HEK293T (cell line): ENCODE data around the gene SLC8A3.

Source experiments
- ARNT ChIP-seq: fragments of 450-650 bp; IDR thresholded peaks from 2 replicates; pipeline ENCODE4 v1.6.1; 2017; ENCODE audit warnings: mild to moderate bottlenecking
- ELF4 ChIP-seq: fragments of 450-650 bp; IDR thresholded peaks from 2 replicates; pipeline ENCODE4 v1.6.1; 2017; ENCODE audit warnings: antibody characterized with exemption
- FOXA1 ChIP-seq: fragments of 450-650 bp; IDR thresholded peaks from 2 replicates; pipeline ENCODE4 v1.6.1; 2016; ENCODE audit warnings: mild to moderate bottlenecking
- FOXK2 ChIP-seq: fragments of 450-650 bp; IDR thresholded peaks from 2 replicates; pipeline ENCODE4 v1.6.1; 2016; ENCODE audit warnings: mild to moderate bottlenecking
- FOXM1 ChIP-seq: fragments of 450-650 bp; IDR thresholded peaks from 2 replicates; pipeline ENCODE4 v1.6.1; 2017; ENCODE audit warnings: mild to moderate bottlenecking, borderline replicate concordance
- HDGF ChIP-seq: fragments of 450-650 bp; IDR thresholded peaks from 2 replicates; pipeline ENCODE4 v1.6.1; 2017; ENCODE audit warnings: antibody characterized with exemption, borderline replicate concordance
- LEF1 ChIP-seq: fragments of 450-650 bp; IDR thresholded peaks from 2 replicates; pipeline ENCODE4 v1.6.1; 2017; ENCODE audit warnings: mild to moderate bottlenecking, borderline replicate concordance
- PKNOX1 ChIP-seq: fragments of 450-650 bp; IDR thresholded peaks from 2 replicates; pipeline ENCODE4 v1.6.1; 2016
- SP1 ChIP-seq: fragments of 450-650 bp; IDR thresholded peaks from 2 replicates; pipeline ENCODE4 v1.6.1; 2017
- SUZ12 ChIP-seq: fragments of 450-650 bp; IDR thresholded peaks from 2 replicates; pipeline ENCODE4 v1.6.1; 2016; ENCODE audit warnings: mild to moderate bottlenecking
- TARDBP ChIP-seq: fragments of 450-650 bp; IDR thresholded peaks from 2 replicates; pipeline ENCODE4 v1.6.1; 2016
- ZNF384 ChIP-seq: fragments of 450-650 bp; IDR thresholded peaks from 2 replicates; pipeline ENCODE4 v1.6.1; 2016

GRCh38 chr14:70107309-70107708 is 81.4 kb downstream of the SLC8A3 start:
- TF ChIP-seq LEF1: no peak
- TF ChIP-seq FOXA1: no peak
- no peak for TF ChIP-seq FOXM1
- no peak for TF ChIP-seq FOXK2
- TF ChIP-seq SUZ12: no peak
- no peak for TF ChIP-seq PKNOX1
- TF ChIP-seq ELF4: no peak
- TF ChIP-seq SP1: no peak
- TF ChIP-seq ARNT: no peak
- TF ChIP-seq HDGF: no peak
- no peak for TF ChIP-seq ZNF384
- TF ChIP-seq TARDBP: no peak
